ENCODE results near the gene CHST3.

DNA sequence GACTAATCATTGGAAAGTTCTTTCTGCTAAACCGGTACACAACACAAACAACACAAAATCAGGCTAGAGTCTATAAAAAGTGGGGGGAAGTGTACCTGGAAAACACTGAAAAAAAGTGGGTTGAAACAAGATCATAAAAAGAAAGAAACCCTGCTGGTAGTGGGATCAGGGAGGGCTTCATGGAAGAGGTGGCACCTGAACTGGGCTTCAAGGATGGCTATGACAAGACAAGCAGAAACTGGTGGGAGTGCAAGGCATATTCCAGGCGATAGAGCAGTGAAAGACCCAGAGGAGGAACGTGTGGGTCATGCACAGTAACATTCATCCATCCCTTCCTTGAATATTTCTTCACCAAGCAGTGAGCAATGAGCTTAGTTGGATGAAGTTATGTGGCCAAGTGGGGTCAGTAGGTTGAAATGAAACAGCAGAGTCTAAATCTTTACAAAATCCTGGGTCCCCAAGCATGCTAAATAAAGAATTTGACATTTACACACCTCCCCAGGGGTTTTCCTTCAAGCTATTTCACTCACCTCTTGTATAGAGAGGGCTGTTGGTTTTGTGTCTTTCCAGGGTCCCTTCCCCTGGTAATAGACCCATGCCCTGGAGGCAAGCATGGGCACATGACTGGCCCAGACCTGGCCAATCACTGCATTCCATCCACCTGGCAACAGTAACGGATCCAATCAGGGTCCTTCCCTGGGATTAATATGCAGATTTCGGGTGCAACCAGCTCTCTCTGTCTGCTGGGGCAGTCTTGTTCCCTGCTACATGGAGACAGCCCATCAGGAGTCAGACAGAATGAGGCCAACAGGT is 86.0 kb downstream of the CHST3 start:
- no peak for TF ChIP-seq POLR2A (IDR thresholded peaks at IDR 0.05)
- TF ChIP-seq, protein P1, sequence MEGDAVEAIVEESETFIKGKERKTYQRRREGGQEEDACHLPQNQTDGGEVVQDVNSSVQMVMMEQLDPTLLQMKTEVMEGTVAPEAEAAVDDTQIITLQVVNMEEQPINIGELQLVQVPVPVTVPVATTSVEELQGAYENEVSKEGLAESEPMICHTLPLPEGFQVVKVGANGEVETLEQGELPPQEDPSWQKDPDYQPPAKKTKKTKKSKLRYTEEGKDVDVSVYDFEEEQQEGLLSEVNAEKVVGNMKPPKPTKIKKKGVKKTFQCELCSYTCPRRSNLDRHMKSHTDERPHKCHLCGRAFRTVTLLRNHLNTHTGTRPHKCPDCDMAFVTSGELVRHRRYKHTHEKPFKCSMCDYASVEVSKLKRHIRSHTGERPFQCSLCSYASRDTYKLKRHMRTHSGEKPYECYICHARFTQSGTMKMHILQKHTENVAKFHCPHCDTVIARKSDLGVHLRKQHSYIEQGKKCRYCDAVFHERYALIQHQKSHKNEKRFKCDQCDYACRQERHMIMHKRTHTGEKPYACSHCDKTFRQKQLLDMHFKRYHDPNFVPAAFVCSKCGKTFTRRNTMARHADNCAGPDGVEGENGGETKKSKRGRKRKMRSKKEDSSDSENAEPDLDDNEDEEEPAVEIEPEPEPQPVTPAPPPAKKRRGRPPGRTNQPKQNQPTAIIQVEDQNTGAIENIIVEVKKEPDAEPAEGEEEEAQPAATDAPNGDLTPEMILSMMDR (IDR thresholded peaks at IDR 0.05): no peak
- no peak for TF ChIP-seq POLR2AphosphoS5 (IDR thresholded peaks at IDR 0.05)
- TF ChIP-seq EP300 (IDR thresholded peaks at IDR 0.05): no peak
